ENCODE data around the gene SLC37A1.

DNA sequence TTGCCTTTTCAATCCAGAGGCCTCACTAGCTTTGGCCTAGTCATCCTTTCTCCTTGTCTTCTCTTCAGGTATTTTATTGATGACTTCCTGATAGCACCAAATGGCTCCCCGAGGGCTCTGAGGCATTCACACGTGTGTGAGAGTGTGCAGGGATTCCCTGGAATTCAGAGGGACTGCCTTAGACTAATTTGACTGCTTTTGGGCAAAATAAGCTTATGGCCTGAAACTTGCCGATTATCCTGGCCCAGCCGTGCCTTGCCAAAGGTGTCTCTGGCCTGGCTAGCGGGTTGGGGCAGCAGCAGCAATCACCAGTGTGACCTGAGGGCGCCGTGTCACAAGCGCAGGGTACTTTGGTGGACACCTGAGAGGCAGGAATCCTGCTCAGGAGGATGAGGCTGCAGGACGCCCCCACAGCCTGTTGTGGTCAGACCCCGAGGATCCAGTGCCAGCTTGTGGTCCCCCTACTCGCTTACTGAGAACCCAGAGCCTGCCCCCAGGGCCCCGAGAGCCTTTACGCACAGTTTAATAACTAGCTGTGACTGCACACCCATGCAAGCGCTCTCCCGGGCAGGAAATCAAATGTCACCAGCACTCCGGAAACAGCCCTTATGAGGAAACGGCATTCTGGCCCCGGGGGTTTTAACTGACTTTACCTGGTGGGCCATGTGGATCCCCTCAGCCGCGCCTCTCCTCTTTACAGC is 76.9 kb downstream of the SLC37A1 start:
- no peak for TF ChIP-seq POLR2A (IDR thresholded peaks at IDR 0.05)
- TF ChIP-seq, protein P1, sequence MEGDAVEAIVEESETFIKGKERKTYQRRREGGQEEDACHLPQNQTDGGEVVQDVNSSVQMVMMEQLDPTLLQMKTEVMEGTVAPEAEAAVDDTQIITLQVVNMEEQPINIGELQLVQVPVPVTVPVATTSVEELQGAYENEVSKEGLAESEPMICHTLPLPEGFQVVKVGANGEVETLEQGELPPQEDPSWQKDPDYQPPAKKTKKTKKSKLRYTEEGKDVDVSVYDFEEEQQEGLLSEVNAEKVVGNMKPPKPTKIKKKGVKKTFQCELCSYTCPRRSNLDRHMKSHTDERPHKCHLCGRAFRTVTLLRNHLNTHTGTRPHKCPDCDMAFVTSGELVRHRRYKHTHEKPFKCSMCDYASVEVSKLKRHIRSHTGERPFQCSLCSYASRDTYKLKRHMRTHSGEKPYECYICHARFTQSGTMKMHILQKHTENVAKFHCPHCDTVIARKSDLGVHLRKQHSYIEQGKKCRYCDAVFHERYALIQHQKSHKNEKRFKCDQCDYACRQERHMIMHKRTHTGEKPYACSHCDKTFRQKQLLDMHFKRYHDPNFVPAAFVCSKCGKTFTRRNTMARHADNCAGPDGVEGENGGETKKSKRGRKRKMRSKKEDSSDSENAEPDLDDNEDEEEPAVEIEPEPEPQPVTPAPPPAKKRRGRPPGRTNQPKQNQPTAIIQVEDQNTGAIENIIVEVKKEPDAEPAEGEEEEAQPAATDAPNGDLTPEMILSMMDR (IDR thresholded peaks at IDR 0.05) = no peak
